ENCODE measurements around the gene CASZ1.

Gene CASZ1

DNA sequence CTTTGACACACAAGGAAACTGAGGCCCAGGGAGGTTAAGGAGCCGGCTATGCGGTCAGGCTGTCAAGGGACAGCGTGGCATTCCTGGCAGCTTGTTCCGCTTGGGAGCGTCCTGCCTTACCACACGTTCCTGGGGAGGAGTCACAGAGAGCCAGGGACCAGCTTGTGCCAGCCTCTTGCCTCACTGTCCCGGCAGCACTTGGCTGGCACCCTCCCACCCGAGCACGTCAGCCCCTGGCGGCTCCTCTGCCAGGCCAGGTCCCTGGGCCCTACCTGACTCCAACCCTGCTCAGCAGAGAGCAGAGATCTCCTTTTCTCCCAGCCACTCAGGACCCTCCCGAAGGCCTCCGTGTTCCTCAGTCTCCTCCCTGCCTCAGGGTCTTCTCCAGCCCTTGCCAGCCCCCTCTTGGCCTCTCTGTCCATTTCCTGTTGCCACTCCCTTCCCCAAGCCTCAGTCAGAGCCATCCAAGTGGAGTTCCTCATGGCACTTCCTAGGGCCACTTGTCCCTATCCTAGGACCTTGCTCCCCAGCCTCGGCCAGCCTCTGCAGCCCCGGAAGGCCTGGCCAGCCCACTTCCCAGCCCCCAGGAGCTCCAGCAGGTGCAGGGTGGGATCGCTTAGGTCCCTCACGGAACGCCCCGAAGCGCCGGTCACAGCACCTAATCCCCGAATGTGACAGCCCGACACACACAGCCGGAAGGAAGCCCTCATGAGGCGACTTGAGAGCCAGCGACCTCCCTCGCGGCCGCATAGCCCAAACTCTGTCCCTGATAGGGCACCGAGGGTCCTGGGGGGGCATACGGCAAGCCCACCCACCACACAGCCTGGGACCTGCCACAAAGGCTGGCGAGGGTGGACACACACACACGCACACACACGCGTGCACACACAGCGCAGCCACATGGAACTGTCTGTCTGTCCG lies 130.3 kb downstream of the CASZ1 start:
- DNase-seq: no peak

DNA sequence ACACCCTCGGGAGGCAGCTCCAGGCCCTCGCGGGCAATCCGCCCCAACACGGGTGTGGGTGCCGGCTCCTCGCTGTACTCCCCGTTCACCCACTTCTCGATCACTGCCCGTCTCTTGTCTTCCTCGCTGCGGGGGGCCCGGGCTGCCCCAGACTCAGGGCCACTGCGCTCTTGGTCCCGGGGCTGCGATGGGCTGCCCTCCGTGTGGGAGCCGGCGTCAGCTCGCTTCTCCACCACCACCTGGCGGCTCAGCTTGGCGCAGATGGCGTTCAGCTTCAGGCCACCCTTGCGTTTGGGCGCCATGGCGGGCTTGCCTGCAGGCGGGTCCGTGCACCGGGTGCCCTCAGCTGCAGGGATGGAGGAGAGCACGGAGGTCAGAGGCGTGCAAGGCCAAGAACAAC lies 131.2 kb downstream of the CASZ1 start:
- DNase-seq: no peak

GRCh38 chr1:10664251-10664650 lies 132.2 kb downstream of the CASZ1 start:
- no peak for DNase-seq

- no peak for DNase-seq
These were observed 132.8 kb downstream of the CASZ1 start for GRCh38 chr1:10663678-10664035.

DNA sequence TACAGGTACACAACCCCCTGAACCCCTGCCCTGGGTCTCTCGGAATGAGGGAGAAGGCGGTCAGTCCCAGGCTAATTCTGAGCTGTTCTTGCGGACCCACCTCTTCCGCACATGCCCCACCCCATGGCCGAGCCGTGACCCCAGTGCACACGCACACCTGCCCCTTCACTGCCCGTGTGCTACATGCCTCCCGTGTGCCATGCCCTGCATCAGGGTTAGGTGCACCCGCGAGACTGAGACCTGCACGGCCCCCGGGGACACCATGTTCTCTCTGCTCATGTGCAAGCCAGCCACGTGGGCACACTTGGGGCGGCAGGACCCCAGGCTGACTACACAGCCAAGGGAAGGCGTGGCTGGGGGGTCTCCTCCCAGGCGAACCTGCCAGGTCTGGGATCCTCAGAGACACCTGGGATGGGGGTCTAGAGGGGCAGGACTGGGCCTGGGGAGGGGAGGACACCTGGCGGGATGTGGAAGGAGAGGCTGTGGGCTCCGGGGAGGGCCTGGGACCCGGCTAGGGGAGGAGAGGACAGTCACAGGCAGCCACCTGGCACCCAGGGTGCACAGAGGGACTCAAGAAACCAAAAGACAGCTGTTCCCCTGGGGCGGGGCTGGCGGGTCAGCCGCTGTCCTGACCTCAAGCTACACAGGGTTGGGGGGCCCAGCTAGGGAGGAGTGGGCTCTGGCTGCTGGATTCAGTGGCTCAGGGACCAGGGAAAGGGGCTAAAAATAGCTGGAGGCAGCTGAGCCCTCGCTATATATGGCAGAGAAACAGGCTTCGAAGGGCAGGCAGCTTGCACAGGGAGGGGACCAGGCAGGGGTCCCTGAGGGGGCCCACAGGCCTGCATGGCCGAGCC lies 133.4 kb downstream of the CASZ1 start:
- no peak for DNase-seq

DNA sequence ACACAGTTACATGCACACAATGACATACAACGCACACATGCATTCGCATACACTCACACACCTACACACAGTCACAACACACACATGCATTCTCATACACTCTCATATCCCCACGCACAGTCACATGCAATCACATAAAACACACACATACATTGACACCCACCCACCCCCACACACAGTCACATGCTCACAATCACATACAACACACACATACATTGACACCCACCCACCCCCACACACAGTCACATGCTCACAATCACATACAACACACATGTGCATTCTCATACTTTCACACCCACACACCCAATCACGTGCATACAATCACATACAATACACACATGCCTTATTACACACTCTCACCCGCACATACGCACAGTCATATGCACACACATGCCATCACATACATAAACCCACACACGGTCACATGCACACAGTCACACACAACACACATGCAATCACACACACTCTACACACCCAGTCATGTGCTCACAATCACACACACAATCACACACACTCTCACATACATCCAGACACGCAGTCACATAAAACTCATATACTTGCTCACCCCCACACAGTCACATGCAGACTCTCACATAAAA lies 134.3 kb downstream of the CASZ1 start:
- no peak for DNase-seq

- DNase-seq: no peak
These were observed 135.0 kb downstream of the CASZ1 start for GRCh38 chr1:10661453-10661852.

- DNase-seq: no peak
These were observed 136.6 kb downstream of the CASZ1 start for GRCh38 chr1:10659646-10660540.

DNA sequence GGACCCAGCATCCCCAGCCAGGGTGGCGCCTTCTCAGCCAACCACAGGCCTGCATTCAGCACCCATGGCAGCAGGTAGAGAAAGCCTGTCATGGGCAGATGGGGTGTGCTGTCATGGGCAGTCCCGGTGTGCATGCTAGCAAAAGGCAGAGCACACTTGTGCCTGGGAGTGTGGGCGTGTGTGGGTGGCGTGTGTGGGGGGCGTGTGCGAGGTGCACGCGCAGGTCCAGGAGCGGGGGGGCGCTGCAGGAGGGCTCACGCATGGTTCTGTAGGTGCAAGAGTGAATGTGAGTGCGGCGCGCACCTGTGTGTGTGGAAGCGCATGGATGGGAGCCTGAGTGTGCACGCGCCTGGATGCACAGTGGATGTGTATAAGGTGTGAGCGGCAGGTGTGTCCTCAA lies 137.2 kb downstream of the CASZ1 start:
- no peak for DNase-seq

DNA sequence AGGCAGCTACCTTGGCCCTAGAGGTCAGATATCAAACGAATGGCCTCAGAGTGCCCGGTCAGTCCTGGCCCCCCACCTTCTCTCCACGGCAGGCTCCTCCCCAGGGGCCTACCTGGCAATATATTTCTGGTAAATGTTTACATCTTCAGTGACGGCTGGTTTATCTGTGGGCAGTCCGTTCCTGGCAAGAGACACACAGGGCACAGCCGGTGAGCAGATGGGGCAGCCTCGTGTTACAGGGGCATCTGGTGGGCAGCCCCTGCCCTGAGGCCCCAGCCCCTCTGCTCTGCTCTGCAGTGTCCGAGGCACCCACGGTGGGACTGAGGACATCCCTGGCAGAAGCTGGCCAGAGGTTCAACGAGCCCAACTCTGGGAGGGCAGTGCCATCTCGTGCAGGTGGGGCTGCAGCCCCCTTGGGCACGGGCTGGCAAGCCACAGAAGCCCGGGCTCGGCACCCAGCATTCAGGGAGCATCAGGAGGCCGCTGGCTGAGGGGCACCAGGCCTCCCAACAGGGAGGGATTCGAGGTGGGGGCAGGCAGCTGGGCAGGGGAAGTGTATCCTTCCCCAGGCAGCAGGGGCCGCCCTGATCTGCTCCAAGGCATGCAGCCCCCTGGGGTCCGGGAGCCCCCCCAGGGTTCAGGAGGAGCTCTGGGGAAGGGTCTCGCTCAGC lies 137.9 kb downstream of the CASZ1 start:
- no peak for DNase-seq

DNA sequence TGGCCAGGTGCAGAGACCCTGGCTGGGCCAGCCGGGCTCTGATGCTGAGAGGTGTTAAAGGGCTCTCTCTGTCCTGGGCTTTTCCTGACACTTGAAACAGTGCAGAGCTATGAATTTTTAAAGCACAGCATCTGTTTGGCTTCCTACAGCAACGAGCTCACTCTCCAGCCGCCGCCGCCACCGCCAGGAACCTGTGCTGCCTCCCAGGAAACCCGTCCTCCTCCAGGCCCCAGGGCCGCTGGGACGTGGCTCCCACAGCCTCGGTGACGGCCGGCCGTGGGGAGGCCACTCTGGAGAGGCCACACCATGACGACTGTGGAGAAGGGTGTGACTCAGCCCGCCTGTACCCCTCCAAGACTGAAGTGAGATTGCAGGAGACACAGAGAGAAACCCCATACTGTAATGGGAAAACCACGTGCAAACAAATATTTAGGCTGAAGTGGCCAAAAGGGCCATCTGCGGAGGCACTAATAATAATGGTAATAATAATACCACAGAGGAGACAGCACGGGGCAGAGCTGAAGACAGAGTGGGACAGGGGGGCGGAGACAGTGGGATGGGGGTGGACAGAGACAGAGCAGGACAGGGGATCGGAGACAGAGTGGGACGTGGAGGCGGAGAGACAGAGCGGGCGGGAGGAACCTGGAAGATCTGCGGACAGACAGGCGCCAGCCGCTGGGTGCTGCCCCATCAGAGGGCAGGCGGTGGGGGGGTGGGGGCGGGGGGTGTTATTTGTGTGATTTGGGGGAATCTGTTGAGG lies 139.2 kb downstream of the CASZ1 start:
- no peak for DNase-seq

- DNase-seq: no peak
These were observed 140.0 kb downstream of the CASZ1 start for GRCh38 chr1:10656431-10656830.

DNA sequence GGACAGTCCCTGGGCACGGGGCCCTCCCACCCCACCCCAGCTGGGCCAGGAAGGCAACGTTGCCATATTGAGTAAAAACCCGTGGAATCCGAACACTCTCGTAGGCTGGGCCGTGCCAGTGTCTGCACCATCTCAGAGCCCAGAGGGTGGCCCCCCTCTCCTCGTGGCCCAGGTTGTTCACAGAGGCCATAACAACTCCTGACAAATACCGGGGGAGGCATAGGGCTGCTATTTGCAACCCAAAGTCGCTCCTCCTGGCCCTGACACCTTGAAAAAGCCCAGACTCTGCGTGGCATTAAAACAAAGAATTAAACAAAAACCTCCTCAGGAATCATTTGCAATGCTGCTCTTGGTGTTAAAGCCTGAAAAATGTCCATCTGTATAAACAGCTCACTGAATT lies 141.4 kb downstream of the CASZ1 start:
- no peak for DNase-seq

DNA sequence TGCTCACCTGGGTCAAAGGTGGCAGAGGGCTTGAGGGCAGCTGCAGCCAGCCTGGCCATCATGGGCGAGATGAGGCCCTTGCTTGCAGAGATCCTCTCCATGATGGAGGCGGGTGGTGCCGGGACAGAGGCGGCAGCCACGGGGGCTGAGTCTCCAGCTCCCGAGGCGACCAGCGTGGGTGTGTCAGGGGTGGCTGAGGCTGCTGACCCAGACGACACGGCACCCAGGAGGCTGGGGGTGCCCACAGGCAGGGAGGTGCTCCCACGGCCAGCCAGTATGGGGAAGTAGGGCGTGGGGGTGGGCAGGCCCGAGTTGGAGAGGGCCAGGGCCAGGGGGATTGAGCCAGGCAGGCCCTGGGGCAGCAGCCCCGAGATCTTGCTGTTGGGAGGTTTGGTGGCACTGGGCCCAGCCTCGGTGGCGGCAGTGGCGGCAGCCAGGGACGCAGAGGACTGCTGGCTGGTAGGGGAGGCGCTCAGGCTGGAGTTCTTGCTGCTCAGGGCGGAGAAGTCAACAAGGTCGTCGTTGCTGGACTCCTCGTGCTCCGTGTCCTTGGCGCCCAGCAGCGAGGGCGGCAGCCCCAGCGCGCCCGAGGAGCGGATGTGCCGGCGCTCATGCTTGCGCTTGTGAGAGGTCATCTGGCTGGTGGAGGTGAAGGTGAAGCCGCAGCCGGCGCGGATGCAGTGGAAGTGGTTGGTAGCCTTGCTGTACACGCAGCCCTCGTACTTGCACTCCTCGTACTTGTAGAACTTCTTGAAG lies 142.9 kb downstream of the CASZ1 start:
- no peak for DNase-seq

DNA sequence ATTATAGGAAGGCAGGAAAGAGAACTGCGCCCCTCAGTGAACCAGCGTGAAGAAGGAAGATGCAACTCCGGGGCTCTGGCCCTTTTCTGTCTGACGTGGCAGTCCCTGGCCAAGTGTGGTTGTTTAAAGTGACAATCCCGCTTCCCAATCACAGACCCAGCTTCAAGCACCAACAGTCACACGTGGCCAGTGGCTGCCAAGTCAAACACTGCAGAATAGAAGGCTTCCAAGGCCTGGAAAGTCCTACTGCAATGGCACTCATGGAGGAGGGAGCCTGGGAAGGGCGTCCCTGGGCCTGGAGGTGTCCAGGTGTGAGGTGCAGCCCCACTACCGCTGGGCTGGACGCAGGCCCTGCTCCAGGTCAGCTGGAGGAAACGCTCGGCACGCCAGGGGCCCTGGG lies 143.8 kb downstream of the CASZ1 start:
- DNase-seq: no peak

GRCh38 chr1:10651793-10652192 lies 144.7 kb downstream of the CASZ1 start:
- no peak for DNase-seq

DNA sequence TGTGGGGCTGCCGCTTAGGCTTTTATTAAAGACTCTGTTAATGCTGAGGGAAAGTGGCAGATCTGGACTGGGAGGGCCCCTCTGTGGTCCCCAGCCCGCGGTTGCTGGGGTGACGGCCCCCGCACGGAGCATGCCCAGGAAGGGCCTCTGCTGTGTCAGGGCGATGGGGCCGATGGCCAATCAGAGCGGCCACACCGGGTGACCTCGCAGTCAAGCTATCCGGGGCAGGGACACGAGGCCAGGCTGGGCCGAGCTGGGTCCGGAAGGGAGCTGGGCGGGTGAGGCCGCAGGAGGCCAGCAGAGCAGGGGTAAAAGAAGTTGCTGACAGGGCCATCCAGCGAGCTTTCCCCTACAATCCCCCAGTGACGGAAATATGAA lies 145.1 kb downstream of the CASZ1 start:
- no peak for DNase-seq

DNA sequence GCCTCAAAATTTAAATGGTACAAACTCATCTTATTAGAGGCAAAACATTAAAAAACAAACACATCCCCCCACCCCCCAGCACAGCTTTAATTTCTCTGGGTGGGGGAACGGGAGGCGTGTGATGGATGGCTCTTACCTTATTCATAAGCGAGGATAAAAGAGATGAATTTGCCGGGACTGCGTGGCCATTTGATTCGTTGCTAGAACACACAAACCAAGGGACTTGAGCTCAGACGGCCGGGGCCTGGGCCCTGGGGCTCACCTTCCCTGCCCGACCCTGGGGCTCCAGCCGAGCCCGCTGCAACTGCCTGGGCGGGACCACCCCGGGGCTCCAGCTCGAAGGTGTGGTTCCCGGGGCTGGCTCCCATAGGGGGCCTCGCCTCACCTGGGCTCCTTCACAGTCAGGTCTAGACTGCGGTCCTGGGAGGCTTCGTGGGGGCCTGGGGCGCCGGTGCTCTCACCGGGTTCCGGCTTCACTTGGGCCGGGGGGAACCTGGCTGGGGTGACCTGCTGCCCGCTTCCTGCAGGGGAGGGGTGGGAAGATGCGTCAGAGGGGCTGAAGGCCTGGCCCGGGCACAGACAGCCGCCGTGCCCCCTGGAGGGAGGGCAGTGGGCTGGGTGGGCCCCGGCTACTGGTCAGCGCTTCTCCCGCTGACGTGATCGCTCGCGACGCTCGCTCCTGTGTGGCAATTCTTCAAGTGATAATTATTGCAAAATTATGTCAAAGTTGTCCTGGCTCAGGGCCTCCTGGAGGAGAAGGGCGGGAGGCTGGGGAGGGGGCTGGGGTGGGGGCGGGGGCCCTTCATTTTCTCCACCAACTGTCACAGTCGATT lies 145.7 kb downstream of the CASZ1 start:
- DNase-seq: no peak

GRCh38 chr1:10649517-10650201 lies 146.8 kb downstream of the CASZ1 start:
- no peak for DNase-seq

Data from NCI-H69 (cell line).